HG03565 (cell line): Measurements from ENCODE around the gene RPS6KA1.
"Not testable (repeated sequence)": the region's sequence is repeated elsewhere in the genome, so short reads cannot be mapped to it uniquely, and the experiment has no call there.

Experiments
- ATAC-seq: cut with Tn5 transposase; IDR thresholded peaks from one replicate; pipeline ENCODE4 v1.9.1; 2021; ENCODE audit warnings: mild to moderate bottlenecking, moderate library complexity; ENCODE audit not compliant: unreplicated experiment

The RPS6KA1 gene

DNA sequence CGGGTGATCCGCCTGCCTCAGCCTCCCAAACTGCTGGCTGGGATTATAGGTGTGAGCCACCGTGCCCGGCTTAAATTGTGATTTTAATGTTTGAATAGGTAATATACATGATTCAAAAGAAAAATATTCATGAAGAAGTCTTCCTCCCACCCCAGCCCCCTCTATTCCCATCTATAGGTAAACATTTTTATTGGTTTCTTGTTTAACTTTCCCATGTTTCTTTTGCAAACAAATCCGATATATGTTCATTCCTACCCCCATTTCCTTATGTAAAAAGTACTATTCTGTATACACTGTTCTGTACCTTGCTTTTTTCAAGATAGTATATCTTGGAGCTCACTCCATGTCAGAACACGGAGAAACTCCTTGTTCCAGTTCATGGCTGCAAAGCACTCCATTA, 23.2 kb downstream of the RPS6KA1 start:
- no peak for ATAC-seq

DNA sequence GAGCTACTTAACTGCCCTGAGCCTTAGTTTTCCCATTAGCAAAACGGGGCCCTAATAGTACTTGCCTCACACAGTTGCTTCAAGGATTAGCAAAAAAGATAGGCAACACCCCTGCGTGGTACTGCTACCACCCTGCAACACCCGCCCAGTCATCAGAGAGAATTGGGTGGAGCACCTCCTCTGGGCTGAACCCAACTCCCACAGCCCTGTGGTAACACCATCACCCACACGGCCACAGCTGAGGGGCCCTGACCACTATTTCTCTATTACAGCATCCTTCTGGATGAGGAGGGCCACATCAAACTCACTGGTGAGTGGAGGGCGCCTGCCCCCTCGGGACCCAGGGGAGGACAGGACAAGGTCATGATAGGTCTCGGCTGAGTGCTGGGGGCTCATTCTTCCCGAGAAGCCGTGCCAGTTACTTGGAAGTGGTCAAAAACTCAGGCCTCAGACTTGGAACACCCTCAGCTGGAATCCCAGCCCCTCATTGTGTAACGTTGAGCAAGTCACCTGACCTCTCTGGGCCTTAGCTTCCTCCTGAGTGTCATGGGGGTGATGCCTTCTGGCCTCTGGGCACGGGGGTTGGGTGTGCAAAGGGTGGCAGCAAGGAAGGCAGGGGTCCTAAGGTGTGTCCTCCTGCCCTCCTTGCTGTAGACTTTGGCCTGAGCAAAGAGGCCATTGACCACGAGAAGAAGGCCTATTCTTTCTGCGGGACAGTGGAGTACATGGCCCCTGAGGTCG, 24.6 kb downstream of the RPS6KA1 start:
- ATAC-seq: no peak

DNA sequence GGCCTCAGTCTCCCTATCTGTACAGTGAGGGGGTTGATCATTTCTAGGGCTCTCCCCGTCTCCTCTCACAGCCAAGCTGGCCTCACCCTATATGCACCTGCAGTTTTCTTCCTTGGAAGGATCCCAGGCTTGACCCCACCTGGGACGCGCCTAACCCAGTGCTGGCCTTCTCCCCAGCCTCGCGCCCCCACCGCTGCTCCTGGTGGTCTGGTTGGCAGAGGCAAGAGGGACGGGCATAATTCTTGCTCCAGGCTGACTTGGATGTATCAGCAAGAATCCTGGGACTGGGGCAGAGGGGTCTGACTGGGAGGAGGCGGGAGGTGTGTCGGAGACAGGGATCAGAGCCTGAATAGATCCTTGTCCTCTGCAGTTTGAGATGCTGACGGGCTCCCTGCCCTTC, 25.2 kb downstream of the RPS6KA1 start:
- ATAC-seq: no peak

DNA sequence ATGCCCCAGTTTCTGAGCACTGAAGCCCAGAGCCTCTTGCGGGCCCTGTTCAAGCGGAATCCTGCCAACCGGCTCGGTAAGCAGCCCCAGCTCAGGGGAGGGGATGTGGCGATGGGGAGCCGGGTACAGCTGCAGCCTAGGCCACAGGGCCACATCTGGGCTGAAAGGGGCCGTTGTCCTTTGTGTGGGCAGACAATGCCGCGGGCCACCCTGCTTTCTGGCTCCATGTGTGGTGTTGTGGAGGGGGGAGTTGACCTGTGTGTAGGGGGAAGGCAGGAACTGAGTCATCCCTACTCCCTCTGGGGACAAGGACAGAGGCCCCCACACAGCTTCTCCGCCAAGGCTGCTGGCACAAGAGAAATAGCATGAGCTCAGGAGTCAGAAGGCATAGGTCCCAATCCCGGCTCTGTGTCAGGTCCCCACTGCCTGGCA, 26.0 kb downstream of the RPS6KA1 start:
- no peak for ATAC-seq

DNA sequence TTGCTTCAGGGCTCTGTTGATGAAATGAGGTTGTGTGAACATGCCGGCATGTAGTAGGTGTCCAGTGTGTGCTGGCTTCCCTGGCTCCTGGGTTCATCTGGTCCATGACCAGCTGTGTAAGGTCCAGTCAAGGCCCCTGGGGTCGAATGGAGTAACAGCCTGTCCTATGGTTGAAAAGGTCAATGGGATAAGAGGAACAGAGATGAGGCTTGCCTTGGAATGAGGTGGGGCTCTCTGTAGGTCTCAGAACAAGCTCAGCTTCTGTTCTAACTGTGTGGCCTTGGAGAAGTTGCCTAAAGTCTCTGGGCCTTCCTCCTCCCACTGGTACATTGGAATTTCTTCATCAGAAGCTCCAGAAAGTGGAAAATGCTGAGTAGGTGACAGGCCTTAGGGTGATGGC, 26.6 kb downstream of the RPS6KA1 start:
- no peak for ATAC-seq

DNA sequence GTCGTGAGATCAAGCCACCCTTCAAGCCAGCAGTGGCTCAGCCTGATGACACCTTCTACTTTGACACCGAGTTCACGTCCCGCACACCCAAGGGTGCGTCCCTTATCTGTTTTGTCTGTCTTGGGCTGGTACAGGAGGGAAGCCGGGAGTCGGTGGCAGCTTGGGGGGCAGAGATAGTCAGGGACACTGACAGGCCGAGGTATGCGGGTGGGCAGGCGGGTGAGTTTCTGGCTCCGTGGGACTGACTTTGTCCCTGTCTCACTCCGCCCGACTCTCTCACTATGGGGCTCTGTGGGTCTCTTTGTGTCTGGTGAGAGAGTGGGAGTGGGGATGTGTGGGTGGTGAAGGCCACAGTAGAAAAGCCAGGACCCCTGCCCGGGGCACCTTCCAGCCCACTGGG, 27.4 kb downstream of the RPS6KA1 start:
- ATAC-seq: no peak

DNA sequence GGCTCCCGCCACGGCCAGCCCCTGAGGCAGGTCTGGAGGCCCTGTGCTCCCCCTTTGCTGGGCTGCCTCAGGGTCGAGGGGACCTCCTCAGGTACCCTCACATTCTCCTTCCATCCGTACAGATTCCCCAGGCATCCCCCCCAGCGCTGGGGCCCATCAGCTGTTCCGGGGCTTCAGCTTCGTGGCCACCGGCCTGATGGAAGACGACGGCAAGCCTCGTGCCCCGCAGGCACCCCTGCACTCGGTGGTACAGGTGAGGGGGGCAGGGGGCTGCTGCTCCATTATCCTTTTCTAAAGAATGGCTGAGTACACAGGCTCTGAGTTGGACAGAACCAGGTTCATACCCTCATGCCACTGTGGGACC, 29.1 kb downstream of the RPS6KA1 start:
- no peak for ATAC-seq

DNA sequence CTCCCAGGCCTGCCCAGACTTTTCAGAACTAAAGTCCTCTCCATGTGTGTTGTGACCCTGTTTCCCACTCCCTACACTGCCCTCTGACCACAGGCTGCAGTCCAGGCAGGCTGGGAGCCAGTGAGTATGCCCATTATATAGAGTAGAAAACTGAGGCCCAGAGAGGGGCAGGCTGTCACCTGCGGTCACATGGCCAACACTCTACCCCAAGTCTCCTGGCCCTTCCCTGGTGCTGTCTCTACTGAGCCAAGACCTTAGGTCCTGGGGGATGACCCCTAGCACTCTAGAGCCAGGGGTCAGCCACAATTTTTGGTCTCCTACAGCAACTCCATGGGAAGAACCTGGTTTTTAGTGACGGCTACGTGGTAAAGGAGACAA, 30.8 kb downstream of the RPS6KA1 start:
- ATAC-seq: no peak

DNA sequence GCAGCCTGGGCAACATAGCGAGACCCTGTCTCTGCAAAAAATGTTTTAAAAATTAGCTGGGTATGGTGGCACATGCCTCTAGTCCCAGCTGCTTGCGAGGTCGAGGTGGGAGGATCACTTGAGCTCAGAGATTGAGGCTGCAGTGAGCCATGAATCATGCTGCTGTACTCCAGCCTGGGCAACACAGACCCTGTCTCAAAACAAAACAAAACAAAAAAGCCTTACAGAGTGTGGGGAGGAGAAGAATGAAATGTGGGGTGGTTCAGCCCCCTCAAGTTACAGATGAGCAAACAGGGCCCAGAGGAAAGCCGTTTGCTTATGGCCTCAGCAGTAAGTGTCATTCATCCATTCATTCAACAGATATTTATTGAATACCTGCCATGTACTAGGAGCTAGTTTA, 40.7 kb downstream of the RPS6KA1 start:
- ATAC-seq: no peak

DNA sequence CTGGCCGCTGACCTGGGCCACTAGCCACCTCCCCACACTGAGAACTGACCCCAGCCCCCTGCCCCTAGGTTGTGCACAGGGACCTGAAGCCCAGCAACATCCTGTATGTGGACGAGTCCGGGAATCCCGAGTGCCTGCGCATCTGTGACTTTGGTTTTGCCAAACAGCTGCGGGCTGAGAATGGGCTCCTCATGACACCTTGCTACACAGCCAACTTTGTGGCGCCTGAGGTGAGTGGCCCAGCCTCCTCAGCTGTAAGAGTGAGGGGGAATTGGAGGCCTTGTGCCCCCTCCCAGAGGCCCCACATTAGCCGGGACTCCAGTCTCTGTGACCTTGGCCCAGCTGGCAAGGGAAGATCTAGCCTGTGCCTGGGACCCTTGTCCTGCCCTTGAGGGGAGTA, 41.8 kb downstream of the RPS6KA1 start:
- no peak for ATAC-seq

DNA sequence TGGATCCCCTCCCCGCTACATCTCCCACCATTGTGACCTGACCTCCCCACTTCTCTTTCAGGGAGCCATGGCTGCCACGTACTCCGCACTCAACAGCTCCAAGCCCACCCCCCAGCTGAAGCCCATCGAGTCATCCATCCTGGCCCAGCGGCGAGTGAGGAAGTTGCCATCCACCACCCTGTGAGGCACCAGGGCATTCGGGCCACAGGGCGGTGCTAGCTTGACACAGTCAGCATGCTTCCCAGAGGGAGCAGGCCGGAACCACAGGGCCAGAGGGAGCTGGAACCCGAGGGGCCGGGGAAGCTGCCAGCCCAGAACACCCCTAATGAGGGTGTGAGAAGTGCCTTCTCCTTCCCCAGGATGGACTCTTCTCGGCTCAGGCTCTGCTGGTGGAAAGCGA, 44.5 kb downstream of the RPS6KA1 start:
- ATAC-seq: no peak

DNA sequence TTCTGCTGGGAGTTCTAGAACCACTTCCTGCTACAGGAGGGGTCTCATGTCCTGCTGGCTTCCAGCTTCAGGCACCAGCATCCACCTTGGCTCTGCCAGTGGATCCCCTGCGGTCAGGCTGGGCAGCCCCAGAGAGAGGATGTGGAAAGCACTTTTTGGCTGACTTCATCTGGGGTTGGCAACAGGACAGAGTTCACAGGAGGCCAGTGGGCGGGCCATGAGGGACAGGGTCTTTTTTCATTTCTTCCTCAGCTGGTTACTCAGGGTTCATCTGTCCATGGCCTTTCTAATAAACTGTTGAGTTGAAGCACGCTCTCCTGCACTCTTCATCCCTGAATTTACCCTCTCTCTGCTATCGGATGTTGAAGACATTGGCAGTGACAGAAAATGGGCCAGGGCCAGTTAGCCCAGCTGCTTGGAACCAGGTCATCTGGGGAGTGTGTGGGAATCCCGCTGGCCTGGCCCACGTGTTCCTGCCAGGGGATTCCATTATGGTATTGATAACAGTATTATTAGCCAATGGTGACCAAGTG, 45.2 kb downstream of the RPS6KA1 start:
- no peak for ATAC-seq

DNA sequence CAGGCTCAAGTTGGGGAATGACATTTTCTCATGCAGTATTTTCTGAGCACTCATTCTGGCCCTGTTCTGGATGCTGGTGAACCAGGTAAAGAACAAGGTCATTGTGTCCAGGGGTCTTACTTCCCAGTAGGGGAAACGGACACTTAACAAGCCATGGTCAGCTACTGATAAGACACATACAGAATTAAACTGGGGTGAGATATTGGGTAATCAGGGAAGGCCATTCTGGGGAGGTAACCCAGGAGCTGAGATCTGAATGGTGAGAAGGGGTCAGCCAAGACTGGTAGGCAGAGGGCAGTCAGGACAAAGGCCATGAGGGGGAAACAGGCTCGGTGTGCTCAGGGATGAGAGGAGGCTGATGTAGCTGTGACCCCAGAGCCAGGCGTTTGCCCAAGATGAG, 45.8 kb downstream of the RPS6KA1 start:
- ATAC-seq: no peak

DNA sequence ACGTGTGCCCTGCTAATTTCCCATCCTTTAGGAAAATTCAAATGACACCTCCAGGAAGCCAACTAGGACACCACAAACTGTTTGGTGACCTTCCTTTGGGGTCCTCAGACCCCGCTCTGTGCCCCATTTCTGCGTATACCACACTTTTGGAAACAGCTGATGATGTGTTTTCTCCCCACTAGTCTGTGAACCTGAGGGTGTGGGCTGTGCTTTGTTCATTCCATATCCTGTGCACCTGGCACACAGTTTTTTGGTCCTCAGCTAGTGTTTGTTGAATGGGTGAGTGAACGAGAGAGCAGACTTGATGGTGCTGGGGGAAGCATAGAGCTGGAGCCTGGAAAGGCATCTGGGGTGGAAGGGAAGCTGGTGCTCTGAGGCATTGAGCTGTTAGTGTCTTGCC, 48.6 kb downstream of the RPS6KA1 start:
- no peak for ATAC-seq

DNA sequence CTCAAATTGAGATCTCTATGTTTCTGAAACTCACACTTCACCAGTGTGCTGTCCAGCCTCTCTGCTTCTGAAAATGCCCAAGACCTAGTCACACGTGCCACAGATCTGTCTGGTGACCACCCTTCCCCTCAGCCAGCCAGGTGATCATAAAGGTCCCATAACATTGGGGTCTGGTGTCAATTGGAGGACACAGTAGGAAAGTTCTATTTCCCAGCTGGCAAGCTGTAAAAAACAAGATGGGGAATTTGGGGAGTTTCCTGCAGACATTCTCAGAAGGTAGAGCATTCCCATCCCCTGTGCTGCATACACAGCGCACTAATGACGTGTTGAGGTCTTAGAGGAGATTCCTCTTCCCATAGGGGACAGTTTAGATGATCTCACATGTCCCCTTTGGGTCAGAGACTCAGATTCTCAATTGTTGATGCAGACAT, 50.1 kb downstream of the RPS6KA1 start:
- no peak for ATAC-seq

DNA sequence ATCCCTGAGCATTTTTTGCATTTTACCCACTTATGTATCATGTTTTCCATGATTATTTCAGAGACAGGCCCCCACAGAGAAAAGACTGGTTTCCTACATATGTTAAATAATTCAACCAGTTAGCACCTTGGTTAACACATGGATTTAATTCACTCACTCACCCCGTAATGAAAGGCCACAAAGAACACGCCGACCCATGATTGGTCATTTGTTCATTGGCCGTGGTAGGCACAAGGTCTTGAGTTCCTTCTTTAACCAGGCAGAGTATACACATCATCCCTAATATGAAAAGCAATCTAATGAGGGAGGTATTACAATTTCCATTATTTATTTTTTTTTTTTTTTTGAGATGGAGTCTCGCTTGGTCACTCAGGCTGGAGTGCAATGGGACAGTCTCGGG, 50.6 kb downstream of the RPS6KA1 start:
- no peak for ATAC-seq

DNA sequence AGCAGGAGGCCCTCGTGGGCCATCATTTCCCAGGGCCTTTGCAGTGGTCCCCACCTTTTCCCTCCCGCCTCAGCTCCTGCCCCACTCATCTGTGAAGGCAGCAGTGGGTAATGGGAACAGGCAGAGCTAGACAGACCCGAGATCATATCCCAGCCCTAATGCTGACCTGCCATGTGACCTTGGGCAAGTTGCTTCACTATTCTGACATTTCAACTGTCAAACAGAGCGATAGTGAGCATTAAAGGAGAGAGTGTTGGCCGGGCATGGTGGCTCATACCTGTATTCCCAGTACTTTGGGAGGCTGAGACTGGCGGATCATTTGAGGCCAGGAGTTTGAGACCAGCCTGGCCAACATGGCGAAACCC, 51.7 kb downstream of the RPS6KA1 start:
- no peak for ATAC-seq

DNA sequence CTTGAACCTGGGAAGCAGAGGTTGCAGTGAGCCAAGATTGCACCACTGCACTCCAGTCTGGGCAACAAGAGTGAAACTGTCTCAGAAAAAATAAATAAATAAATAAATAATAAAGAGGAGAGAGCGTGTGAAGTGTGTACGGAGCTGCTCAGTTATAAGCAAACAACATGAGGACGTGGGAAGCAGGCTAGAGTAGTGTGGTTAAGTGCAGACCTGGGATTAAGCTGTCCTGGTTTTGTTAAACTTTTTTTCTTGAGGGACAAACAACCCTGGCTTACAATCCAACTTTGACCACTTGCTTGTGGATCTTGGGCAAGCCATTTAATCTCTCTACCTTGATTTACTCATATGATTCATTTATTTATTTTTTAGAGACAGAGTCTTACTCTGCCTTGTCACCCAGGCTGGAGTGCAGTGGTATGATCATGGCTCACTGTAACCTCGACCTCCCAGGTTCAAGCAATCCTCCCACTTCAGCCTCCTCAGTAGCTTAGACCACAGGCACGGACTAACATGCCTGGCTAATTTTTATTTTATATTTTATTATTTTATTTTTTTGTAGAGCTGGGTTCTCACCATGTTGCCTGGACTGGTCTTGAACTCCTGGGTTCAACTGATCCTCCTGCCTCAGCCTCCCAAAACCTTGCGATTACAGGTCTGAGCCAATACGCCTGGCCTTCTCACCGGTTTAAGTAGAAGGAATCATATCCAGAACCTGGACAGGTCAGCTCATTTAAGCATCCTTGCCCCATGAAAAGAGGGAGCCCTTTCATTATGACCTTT, 52.7 kb downstream of the RPS6KA1 start:
- ATAC-seq: no peak

DNA sequence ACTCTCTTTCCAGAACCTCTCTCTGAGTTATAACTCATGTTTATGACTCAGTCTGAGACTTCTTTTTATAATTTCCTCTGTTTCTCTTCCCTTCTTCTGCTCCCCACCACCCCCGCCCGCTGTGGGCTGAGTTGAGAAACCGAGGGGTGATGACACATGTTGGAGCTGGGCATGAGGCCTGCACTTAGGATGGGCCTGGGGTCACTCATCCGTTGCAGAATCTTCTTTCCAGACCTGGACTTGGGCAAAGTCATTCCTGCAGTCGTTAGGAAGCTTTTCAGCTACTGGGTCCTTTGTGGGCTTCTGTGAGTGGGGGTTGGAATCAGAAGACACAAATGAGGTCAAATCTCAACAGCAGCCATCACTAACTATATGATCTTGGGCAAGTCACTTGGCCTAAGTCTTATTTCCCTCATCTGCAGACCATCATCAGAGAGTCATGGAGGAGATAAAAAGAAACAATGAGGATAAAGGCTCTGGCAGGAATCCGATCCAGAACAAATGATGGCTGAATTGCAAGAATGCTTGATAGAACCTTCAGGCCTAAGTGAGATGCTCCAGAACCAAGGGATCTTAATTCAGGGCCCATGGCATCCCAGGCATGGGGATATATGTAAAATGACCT, 53.4 kb downstream of the RPS6KA1 start:
- no peak for ATAC-seq

DNA sequence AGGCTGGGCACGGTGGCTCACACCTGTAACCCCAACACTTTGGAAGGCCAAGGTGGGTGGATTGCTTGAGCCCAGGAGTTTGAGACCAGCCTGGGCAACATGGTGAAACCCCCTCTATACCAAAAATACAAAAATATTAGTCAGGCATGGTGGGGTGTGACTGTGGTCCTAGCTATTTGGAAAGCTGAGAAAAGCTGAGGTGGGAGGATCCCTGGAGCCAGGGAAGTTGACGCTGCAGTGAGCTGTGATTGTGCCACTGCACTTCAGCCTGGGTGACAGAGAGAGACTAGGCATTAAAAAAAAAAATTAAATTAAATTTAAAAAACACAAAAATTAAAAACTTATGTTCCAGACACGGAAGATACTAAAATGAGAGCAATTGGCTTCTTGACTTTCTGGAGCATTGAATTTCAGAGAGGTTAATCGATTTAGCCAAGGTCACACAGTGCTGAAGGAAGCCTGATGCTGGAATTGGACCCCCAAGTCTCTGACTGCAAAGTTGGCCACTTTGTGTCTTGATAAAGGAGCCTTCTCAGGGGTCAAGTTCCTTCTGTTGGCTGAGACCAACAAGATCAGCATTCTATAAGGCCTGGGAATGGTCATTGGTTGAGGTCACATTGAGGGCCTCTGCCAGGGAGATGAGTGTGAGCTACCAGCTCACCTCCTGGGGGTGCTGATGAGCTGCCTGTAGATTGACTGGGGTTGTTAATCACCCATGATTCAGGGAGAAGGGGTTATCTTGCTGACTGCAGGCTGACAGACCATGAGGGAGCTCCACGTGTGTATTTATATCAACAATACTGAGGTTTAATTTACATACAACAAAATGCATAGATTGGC, 54.3 kb downstream of the RPS6KA1 start:
- no peak for ATAC-seq

DNA sequence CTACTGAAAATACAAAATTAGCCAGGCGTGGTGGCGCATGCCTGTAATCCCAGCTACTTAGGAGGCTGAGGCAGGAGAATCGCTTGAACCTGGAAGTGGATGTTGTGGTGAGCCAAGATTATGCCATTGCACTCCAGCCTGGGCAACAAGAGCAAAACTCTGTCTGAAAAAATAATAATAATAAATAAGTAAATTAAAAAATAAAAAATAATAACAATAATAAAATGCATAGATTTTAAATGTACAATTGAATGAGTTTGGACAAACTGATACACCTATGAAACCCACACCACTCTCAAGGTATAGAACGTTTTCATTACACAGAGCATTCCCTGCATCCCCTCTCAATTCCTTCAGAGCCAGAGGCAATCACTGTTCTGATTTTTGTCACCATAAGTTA, 55.0 kb downstream of the RPS6KA1 start:
- not testable (repeated sequence) for ATAC-seq
